GM23338 (cell line): ENCODE data around the gene DNAJB8. TPM values are rescaled to one million over a fixed set of nuclear protein-coding genes. Genes with fewer than 3 reads are reported as not detected.

ENCODE experiments used
- ATAC-seq: fragments of 200-7000 bp; cut with Tn5 transposase; 3 replicates; pipeline ENCODE4 v1.9.1; 2020
- DNase-seq: peaks from one replicate; pipeline ENCODE4 v3.0.0-alpha.2; 2015; ENCODE audit warnings: low spot score
- H2AFZ ChIP-seq: fragments of 200-600 bp; sonication (generic); 2 replicates; pipeline ENCODE4 v1.8.0; 2016; ENCODE audit warnings: antibody characterized with exemption, mild to moderate bottlenecking, moderate library complexity
- H3F3A ChIP-seq: fragments of 200-600 bp; sonication (generic); replicated peaks from 2 replicates; pipeline ENCODE4 v1.8.0; 2017; ENCODE audit warnings: antibody characterized with exemption, mixed run types, low read depth
- H3K27ac ChIP-seq: fragments of 200-600 bp; sonication (generic); 2 replicates; pipeline ENCODE4 v1.6.1; 2016; ENCODE audit warnings: low read depth
- H3K27me3 ChIP-seq: fragments of 200-600 bp; sonication (generic); 2 replicates; pipeline ENCODE4 v1.8.0; 2016; ENCODE audit warnings: mild to moderate bottlenecking, mixed run types, moderate library complexity; ENCODE audit not compliant: insufficient read depth
- H3K36me3 ChIP-seq: fragments of 200-600 bp; sonication (generic); 2 replicates; pipeline ENCODE4 v1.8.0; 2016; ENCODE audit warnings: mild to moderate bottlenecking; ENCODE audit not compliant: insufficient read depth
- H3K4me1 ChIP-seq: fragments of 200-600 bp; sonication (generic); 2 replicates; pipeline ENCODE4 v1.8.0; 2016; ENCODE audit warnings: mild to moderate bottlenecking, moderate library complexity; ENCODE audit not compliant: insufficient read depth
- H3K4me2 ChIP-seq: fragments of 200-600 bp; sonication (generic); 2 replicates; pipeline ENCODE4 v1.7.1; 2017; ENCODE audit warnings: mixed run types
- H3K4me3 ChIP-seq: fragments of 200-600 bp; sonication (generic); 2 replicates; pipeline ENCODE4 v1.6.1; 2016; ENCODE audit warnings: mixed run types
- H3K79me2 ChIP-seq: fragments of 200-600 bp; sonication (generic); replicated peaks from 2 replicates; pipeline ENCODE4 v1.8.0; 2017; ENCODE audit warnings: mild to moderate bottlenecking; ENCODE audit not compliant: insufficient read depth
- H3K9me2 ChIP-seq: fragments of 200-600 bp; sonication (generic); 2 replicates; pipeline ENCODE4 v1.8.0; 2017; ENCODE audit not compliant: insufficient read depth
- H4K20me1 ChIP-seq: fragments of 200-600 bp; sonication (generic); replicated peaks from 2 replicates; pipeline ENCODE4 v1.8.0; 2017; ENCODE audit warnings: mild to moderate bottlenecking; ENCODE audit not compliant: insufficient read depth
- H3K27ac Mint-ChIP-seq: 2 replicates; pipeline ENCODE4 v1.8.0; 2020; ENCODE audit warnings: inconsistent platforms, mild to moderate bottlenecking, moderate library complexity, mixed read lengths
- H3K27me3 Mint-ChIP-seq: 3 replicates; pipeline ENCODE4 v1.8.0; 2022; ENCODE audit warnings: low read depth, mild to moderate bottlenecking, moderate library complexity, mixed read lengths, inconsistent platforms; ENCODE audit not compliant: insufficient read depth, poor library complexity
- H3K36me3 Mint-ChIP-seq: 3 replicates; pipeline ENCODE4 v1.8.0; 2021; ENCODE audit warnings: low read depth, mild to moderate bottlenecking, inconsistent platforms, moderate library complexity, mixed read lengths
- H3K4me1 Mint-ChIP-seq: 3 replicates; pipeline ENCODE4 v1.8.0; 2020; ENCODE audit warnings: mild to moderate bottlenecking, inconsistent platforms, mixed read lengths
- H3K4me3 Mint-ChIP-seq: 3 replicates; pipeline ENCODE4 v1.8.0; 2021; ENCODE audit warnings: moderate library complexity, mild to moderate bottlenecking, inconsistent platforms, mixed read lengths
- H3K9me3 Mint-ChIP-seq: 3 replicates; pipeline ENCODE4 v1.8.0; 2020; ENCODE audit warnings: moderate library complexity, mild to moderate bottlenecking, inconsistent platforms, mixed read lengths
- CREB1 ChIP-seq: fragments of 250-450 bp; sonication (Bioruptor Pico); IDR thresholded peaks from 2 replicates; pipeline ENCODE4 v1.5.0; 2020; ENCODE audit warnings: low read depth, mild to moderate bottlenecking, moderate library complexity
- CTCF ChIP-seq, 2 experiments: fragments of 200-600 bp in 1 of 2; sonication (generic) in 1 of 2; conservative IDR thresholded peaks; 2 replicates each; pipeline versions ENCODE4 v1.5.1 to v1.6.1; 2016 to 2017; ENCODE audit warnings: antibody characterized with exemption in 2 of 2, low read depth in 2 of 2, mild to moderate bottlenecking in 2 of 2, moderate library complexity in 1 of 2
- ETS1 ChIP-seq: IDR thresholded peaks from 2 replicates; pipeline ENCODE4 v1.6.1; 2016; ENCODE audit warnings: antibody characterized with exemption
- EZH2 ChIP-seq: fragments of 200-600 bp; sonication (generic); IDR thresholded peaks from one replicate; pipeline ENCODE4 v1.8.0; 2017; ENCODE audit warnings: antibody characterized with exemption, mild to moderate bottlenecking, low read depth; ENCODE audit not compliant: unreplicated experiment
- EZH2phosphoT487 ChIP-seq: fragments of 200-600 bp; sonication (generic); IDR thresholded peaks from one replicate; pipeline ENCODE4 v1.8.1; 2018; ENCODE audit warnings: antibody characterized with exemption; ENCODE audit not compliant: unreplicated experiment
- JUNB ChIP-seq: IDR thresholded peaks from one replicate; pipeline ENCODE4 v1.6.1; 2016; ENCODE audit warnings: antibody characterized with exemption; ENCODE audit not compliant: unreplicated experiment
- NANOG ChIP-seq: IDR thresholded peaks from 2 replicates; pipeline ENCODE4 v1.6.1; 2016; ENCODE audit warnings: antibody characterized with exemption, borderline replicate concordance
- POLR2AphosphoS5 ChIP-seq: IDR thresholded peaks from 2 replicates; pipeline ENCODE4 v1.6.1; 2016; ENCODE audit warnings: antibody characterized with exemption, low read depth
- REST ChIP-seq: IDR thresholded peaks from one replicate; pipeline ENCODE4 v1.6.1; 2018; ENCODE audit warnings: antibody characterized with exemption; ENCODE audit not compliant: unreplicated experiment
- STAT1 ChIP-seq: IDR thresholded peaks from one replicate; pipeline ENCODE4 v1.6.1; 2016; ENCODE audit warnings: antibody characterized with exemption; ENCODE audit not compliant: unreplicated experiment
- ZNF114 ChIP-seq: fragments of 250-450 bp; sonication (Bioruptor Pico); IDR thresholded peaks from 2 replicates; pipeline ENCODE4 v1.5.0; 2020; ENCODE audit warnings: mild to moderate bottlenecking, moderate library complexity
- ZNF331 ChIP-seq: fragments of 250-450 bp; sonication (Bioruptor Pico); IDR thresholded peaks from 2 replicates; pipeline ENCODE4 v1.5.0; 2020; ENCODE audit warnings: low read depth, mild to moderate bottlenecking, moderate library complexity
- ZNF462 ChIP-seq: fragments of 250-450 bp; sonication (Bioruptor Pico); IDR thresholded peaks from 2 replicates; pipeline ENCODE4 v1.5.0; 2020; ENCODE audit warnings: mild to moderate bottlenecking, moderate library complexity
- polyA plus RNA-seq: library from polyadenylated mRNA; unstranded; fragments of >200 nt; fragmentation: Nextera tagmentation; extraction: Ambion mirVana; gene quantifications from 2 replicates; pipeline ENCODE4 v1.2.1, GENCODE V29; 2016
- total RNA-seq: library from RNA; depleted of rRNA; stranded (reverse); fragments of >200 nt; shearing (Covaris generic); gene quantifications from 2 replicates; pipeline ENCODE4 v1.2.3, GENCODE V29; 2014

DNAJB8 gene
- total and polyA plus RNA-seq, 2 experiments from 2014 or later = not detected

GRCh38 chr3:128478576-128479506, 12.2 kb upstream of the DNAJB8 start:
- DNase-seq = no peak
- Histone ChIP-seq H3K4me2 (no peak overlapping the region), H3K27ac (no peak overlapping the region), H3K36me3 (no peaks in the 10 kb centered on the region), H3K79me2 (no peaks in the 10 kb centered on the region), H3K9me2 (peaks cover 11% of the 10 kb centered on the region), H3K4me3 (no peak overlapping the region), H2AFZ (no peak overlapping the region), H3K4me1 (peaks cover 40% of the 10 kb centered on the region), H3K27me3 (peaks cover 100% of the 10 kb centered on the region), H4K20me1 (0 out of 2 replicates have a peak, but pooled peaks cover 3% of the 10 kb centered on the region), H3F3A (peaks cover 11% of the 10 kb centered on the region)
- H3K4me3 Mint-ChIP-seq = no peak overlapping the region
- H3K4me1 Mint-ChIP-seq = peaks cover 57% of the 10 kb centered on the region
- no peaks in the 10 kb centered on the region for H3K36me3 Mint-ChIP-seq
- TF ChIP-seq ZNF114 (CRISPR knock-in tag) (no peak), ETS1 (no peak), CTCF (conservative IDR thresholded peaks at IDR 0.05; ENCODE audit: low read depth in 2 of 2) (no peak), EZH2phosphoT487 (no peak), POLR2AphosphoS5 (no peak), CREB1 (CRISPR knock-in tag) (no peak), ZNF331 (CRISPR knock-in tag) (no peak), JUNB (no peak), ZNF462 (CRISPR knock-in tag) (no peak), NANOG (no peak), REST (no peak), STAT1 (no peak), EZH2 (no peak)
- peaks cover 98% of the 10 kb centered on the region for H3K27me3 Mint-ChIP-seq
- no peak for ATAC-seq
- H3K27ac Mint-ChIP-seq = no peak overlapping the region
- no peaks in the 10 kb centered on the region; the same call in 2 of the 3 replicates for H3K9me3 Mint-ChIP-seq
